ENCODE results near the gene ZFAND2B. TPM values are rescaled to one million over a fixed set of nuclear protein-coding genes. Genes with fewer than 3 reads are reported as not detected.

Gene ZFAND2B
- total RNA-seq, 2 donors from 2014 or later, result 21.7 to 83.8 TPM

GRCh38 chr2:219223831-219224610 is 17.4 kb downstream of the ZFAND2B start:
- peaks cover 17 to 27% of the 10 kb centered on the region in 2 donors for H3K4me1 ChIP-seq (ENCODE audit: control insufficient read depth in 1 of 2, low read depth in 2 of 2)
- H3K4me3 ChIP-seq, result no peak overlapping the region
- TF ChIP-seq, protein P1, sequence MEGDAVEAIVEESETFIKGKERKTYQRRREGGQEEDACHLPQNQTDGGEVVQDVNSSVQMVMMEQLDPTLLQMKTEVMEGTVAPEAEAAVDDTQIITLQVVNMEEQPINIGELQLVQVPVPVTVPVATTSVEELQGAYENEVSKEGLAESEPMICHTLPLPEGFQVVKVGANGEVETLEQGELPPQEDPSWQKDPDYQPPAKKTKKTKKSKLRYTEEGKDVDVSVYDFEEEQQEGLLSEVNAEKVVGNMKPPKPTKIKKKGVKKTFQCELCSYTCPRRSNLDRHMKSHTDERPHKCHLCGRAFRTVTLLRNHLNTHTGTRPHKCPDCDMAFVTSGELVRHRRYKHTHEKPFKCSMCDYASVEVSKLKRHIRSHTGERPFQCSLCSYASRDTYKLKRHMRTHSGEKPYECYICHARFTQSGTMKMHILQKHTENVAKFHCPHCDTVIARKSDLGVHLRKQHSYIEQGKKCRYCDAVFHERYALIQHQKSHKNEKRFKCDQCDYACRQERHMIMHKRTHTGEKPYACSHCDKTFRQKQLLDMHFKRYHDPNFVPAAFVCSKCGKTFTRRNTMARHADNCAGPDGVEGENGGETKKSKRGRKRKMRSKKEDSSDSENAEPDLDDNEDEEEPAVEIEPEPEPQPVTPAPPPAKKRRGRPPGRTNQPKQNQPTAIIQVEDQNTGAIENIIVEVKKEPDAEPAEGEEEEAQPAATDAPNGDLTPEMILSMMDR (IDR thresholded peaks at IDR 0.05), result no peak
- peaks cover 65% of the 10 kb centered on the region for H3K36me3 ChIP-seq
- DNase-seq (ENCODE audit: low spot score), result no peak
- H3K27me3 ChIP-seq (replicated peaks; ENCODE audit: insufficient read depth), result no peaks in the 10 kb centered on the region
- no peak for ATAC-seq (ENCODE audit: insufficient number of reproducible peaks, low FRiP score, low read depth)
- no peak overlapping the region for H3K27ac ChIP-seq
- no peaks in the 10 kb centered on the region for H3K9me3 ChIP-seq

- H3K4me3 ChIP-seq, result no peak overlapping the region
- peaks cover 9 to 18% of the 10 kb centered on the region in 2 donors for H3K4me1 ChIP-seq (ENCODE audit: control insufficient read depth in 1 of 2, low read depth in 2 of 2)
- no peak overlapping the region for H3K27ac ChIP-seq
- H3K9me3 ChIP-seq, result no peaks in the 10 kb centered on the region
- H3K27me3 ChIP-seq (replicated peaks; ENCODE audit: insufficient read depth), result no peaks in the 10 kb centered on the region
- no peak for DNase-seq (ENCODE audit: low spot score)
- ATAC-seq (ENCODE audit: insufficient number of reproducible peaks, low FRiP score, low read depth), result no peak
- H3K36me3 ChIP-seq, result peaks cover 57% of the 10 kb centered on the region
- TF ChIP-seq, protein P1 (IDR thresholded peaks at IDR 0.05), result no peak
Observed at GRCh38 chr2:219225350-219225749, 18.8 kb downstream of the ZFAND2B start.

DNA sequence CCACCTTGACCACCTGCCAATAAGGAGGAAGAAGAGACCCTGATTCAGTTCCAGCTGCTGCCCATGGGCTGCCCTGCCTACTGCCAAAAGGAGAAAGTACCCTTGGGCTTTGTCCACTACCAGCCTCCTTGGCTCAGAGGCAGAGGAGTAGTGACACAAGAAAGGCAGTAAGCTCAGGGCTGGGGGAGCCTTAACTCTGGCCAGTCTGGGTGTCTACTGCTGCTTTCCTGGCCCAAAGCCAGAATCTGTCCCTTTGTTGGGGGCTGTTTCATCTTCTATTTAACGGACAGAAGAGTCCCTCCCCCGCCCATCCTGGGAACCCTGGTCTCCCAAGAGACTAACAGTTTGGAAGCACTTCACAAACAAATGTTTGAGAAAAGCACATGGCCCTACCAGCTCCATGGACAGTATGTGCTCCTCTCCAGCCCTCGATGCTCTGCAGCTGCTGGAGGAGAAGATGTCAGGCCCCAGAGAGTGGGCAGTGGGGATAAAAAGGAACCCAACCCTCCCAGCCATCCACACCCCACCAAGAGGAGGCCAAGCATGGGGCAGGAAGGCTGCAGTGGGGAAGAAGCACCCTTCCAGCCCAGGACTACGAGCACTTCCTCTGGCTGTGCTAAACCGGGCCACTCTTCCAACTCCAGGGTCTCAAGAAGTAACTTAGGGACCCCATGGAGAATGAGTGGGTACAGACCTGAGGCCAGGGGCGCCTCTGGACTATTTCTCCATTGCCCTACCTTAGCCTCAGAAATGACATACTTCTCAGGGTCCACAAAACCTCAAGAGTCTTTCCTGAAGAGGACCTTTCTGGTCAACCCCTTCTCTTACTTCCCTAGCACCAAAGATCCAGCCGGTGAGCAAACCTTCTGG is 21.7 kb downstream of the ZFAND2B start:
- peak overlapping the region; percentile 91 for H3K4me3 ChIP-seq
- no peak for DNase-seq (ENCODE audit: low spot score)
- no peak for ATAC-seq (ENCODE audit: insufficient number of reproducible peaks, low FRiP score, low read depth)
- peaks cover 38% of the 10 kb centered on the region for H3K36me3 ChIP-seq
- no peaks in the 10 kb centered on the region for H3K27me3 ChIP-seq (replicated peaks; ENCODE audit: insufficient read depth)
- H3K27ac ChIP-seq, result peak overlapping the region; percentile 93 to 96
- H3K9me3 ChIP-seq, result no peaks in the 10 kb centered on the region
- peaks cover 13 to 32% of the 10 kb centered on the region in 2 donors for H3K4me1 ChIP-seq (ENCODE audit: control insufficient read depth in 1 of 2, low read depth in 2 of 2)
- TF ChIP-seq, protein P1 (IDR thresholded peaks at IDR 0.05), result no peak

DNA sequence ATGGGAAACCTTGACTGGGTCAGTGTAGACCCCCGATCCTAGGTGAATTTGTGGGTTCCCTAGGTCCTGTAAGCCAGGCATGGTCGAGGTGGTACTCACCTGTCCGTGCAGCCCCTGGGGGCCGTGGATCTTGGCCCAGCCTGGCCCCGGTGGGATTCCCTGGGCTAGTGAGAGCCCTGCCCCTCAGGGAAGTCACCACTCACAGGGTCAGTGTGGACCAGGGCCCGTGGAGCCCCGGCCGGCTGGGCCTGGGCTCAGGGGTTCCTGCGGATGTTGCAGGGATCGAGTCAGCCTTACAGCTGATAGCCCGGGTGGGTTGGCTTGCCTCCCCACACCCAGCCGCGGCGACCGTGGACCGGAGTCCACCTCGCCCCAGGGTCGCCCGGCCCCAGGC is 22.3 kb downstream of the ZFAND2B start:
- H3K36me3 ChIP-seq, result peaks cover 38% of the 10 kb centered on the region
- H3K27ac ChIP-seq, result peak overlapping the region; percentile 93 to 96
- DNase-seq (ENCODE audit: low spot score), result no peak
- peak; percentile 4 for ATAC-seq (ENCODE audit: insufficient number of reproducible peaks, low FRiP score, low read depth)
- peaks cover 13 to 32% of the 10 kb centered on the region in 2 donors for H3K4me1 ChIP-seq (ENCODE audit: control insufficient read depth in 1 of 2, low read depth in 2 of 2)
- no peaks in the 10 kb centered on the region for H3K27me3 ChIP-seq (replicated peaks; ENCODE audit: insufficient read depth)
- no peaks in the 10 kb centered on the region for H3K9me3 ChIP-seq
- TF ChIP-seq, protein P1 (IDR thresholded peaks at IDR 0.05), result no peak
- peak overlapping the region; percentile 91 for H3K4me3 ChIP-seq

Measured in thoracic aorta (tissue), 2 donors.